Neural cell (in vitro differentiated cells): ENCODE measurements around the gene SLC24A1. TPM values are rescaled to one million over a fixed set of nuclear protein-coding genes. Genes with fewer than 3 reads are reported as not detected.

ENCODE experiments used
- H2AFZ ChIP-seq: fragments of 200-600, 300-800 bp; sonication (generic), shearing (Covaris generic); 2 replicates; pipeline ENCODE4 v1.6.0; 2014; ENCODE audit warnings: low read depth, mild to moderate bottlenecking, antibody characterized with exemption, low read length, moderate library complexity
- H3F3A ChIP-seq: fragments of 200-600 bp; shearing (Covaris generic); 2 replicates; pipeline ENCODE4 v1.6.1; 2016; ENCODE audit warnings: mild to moderate bottlenecking, moderate library complexity, mixed read lengths, antibody characterized with exemption, low read length; ENCODE audit not compliant: insufficient read depth, poor library complexity, severe bottlenecking
- H3K27ac ChIP-seq: fragments of 200-600, 300-800 bp; sonication (generic), shearing (Covaris generic); 2 replicates; pipeline ENCODE4 v1.5.1; 2014; ENCODE audit warnings: mild to moderate bottlenecking, low read length, moderate library complexity
- H3K27me3 ChIP-seq: fragments of 300-800, 200-600 bp; sonication (generic), shearing (Covaris generic); 2 replicates; pipeline ENCODE4 v1.6.0; 2014; ENCODE audit warnings: mild to moderate bottlenecking, low read depth, low read length, moderate library complexity; ENCODE audit not compliant: insufficient read depth
- H3K36me3 ChIP-seq: fragments of 300-800, 200-600 bp; sonication (generic), shearing (Covaris generic); 2 replicates; pipeline ENCODE4 v1.5.1; 2014; ENCODE audit warnings: mild to moderate bottlenecking, antibody characterized with exemption, low read length, moderate library complexity; ENCODE audit not compliant: insufficient read depth
- H3K4me2 ChIP-seq: fragments of 300-800, 200-600 bp; sonication (generic), shearing (Covaris generic); 2 replicates; pipeline ENCODE4 v1.6.0; 2014; ENCODE audit warnings: mild to moderate bottlenecking, low read length
- H3K4me3 ChIP-seq: fragments of 300-800, 200-600 bp; sonication (generic), shearing (Covaris generic); 2 replicates; pipeline ENCODE4 v1.5.1; 2014; ENCODE audit warnings: mild to moderate bottlenecking, low read length, moderate library complexity
- H3K79me2 ChIP-seq: fragments of 200-600 bp; shearing (Covaris generic); replicated peaks from 2 replicates; pipeline ENCODE4 v1.6.0; 2014; ENCODE audit warnings: mild to moderate bottlenecking, low read length, moderate library complexity; ENCODE audit not compliant: insufficient read depth
- H3K9ac ChIP-seq: fragments of 300-800, 200-600 bp; sonication (generic), shearing (Covaris generic); 2 replicates; pipeline ENCODE4 v1.6.1; 2016; ENCODE audit warnings: mild to moderate bottlenecking, low read length, mixed read lengths
- H3K9me2 ChIP-seq: fragments of 200-600 bp; shearing (Covaris generic); 2 replicates; pipeline ENCODE4 v1.6.1; 2016; ENCODE audit warnings: mild to moderate bottlenecking, low read length, mixed read lengths; ENCODE audit not compliant: insufficient read depth
- H3K9me3 ChIP-seq: fragments of 200-600, 300-800 bp; sonication (generic), shearing (Covaris generic); 2 replicates; pipeline ENCODE4 v1.6.1; 2016; ENCODE audit warnings: mild to moderate bottlenecking, mixed run types, low read length, moderate library complexity, mixed read lengths
- H4K20me1 ChIP-seq: fragments of 200-600 bp; shearing (Covaris generic); 2 replicates; pipeline ENCODE4 v1.6.1; 2016; ENCODE audit warnings: mild to moderate bottlenecking, mixed run types; ENCODE audit not compliant: insufficient read depth
- CTCF ChIP-seq: fragments of 450-650 bp; IDR thresholded peaks from 2 replicates; pipeline ENCODE4 v1.5.1; 2014; ENCODE audit warnings: antibody characterized with exemption, mild to moderate bottlenecking, moderate library complexity; ENCODE audit not compliant: poor library complexity, severe bottlenecking
- EZH2 ChIP-seq: fragments of 200-600, 300-800 bp; shearing (Covaris generic), sonication (generic); IDR thresholded peaks from 2 replicates; pipeline ENCODE4 v1.6.1; 2014; ENCODE audit warnings: antibody characterized with exemption, low read length, borderline replicate concordance, mild to moderate bottlenecking; ENCODE audit not compliant: insufficient read depth, poor library complexity, severe bottlenecking
- MXI1 ChIP-seq: fragments of 450-650 bp; conservative IDR thresholded peaks from 2 replicates; pipeline ENCODE4 v1.6.1; 2014; ENCODE audit warnings: antibody characterized with exemption, mild to moderate bottlenecking; ENCODE audit not compliant: poor library complexity, severe bottlenecking
- POLR2AphosphoS5 ChIP-seq: IDR thresholded peaks from 2 replicates; pipeline ENCODE4 v1.6.1; 2012
- RAD21 ChIP-seq: fragments of 450-650 bp; conservative IDR thresholded peaks from 2 replicates; pipeline ENCODE4 v1.6.1; 2014; ENCODE audit warnings: antibody characterized with exemption, mild to moderate bottlenecking, moderate library complexity
- REST ChIP-seq: IDR thresholded peaks from 2 replicates; pipeline ENCODE4 v1.6.1; 2012; ENCODE audit warnings: borderline replicate concordance
- SMC3 ChIP-seq: fragments of 450-650 bp; conservative IDR thresholded peaks from 2 replicates; pipeline ENCODE4 v1.6.1; 2014; ENCODE audit warnings: antibody characterized with exemption, mild to moderate bottlenecking, moderate library complexity; ENCODE audit not compliant: poor library complexity
- TAF1 ChIP-seq: IDR thresholded peaks from 2 replicates; pipeline ENCODE4 v1.6.1; 2012; ENCODE audit warnings: low read depth
- polyA plus RNA-seq: library from polyadenylated mRNA; depleted of rRNA; stranded (reverse); fragments of >200 nt; gene quantifications from 2 replicates; pipeline ENCODE4 v1.2.3, GENCODE V29; 2014

SLC24A1 gene
- polyA plus RNA-seq, 1 donor from 2014 or later: 0.72 TPM

DNA sequence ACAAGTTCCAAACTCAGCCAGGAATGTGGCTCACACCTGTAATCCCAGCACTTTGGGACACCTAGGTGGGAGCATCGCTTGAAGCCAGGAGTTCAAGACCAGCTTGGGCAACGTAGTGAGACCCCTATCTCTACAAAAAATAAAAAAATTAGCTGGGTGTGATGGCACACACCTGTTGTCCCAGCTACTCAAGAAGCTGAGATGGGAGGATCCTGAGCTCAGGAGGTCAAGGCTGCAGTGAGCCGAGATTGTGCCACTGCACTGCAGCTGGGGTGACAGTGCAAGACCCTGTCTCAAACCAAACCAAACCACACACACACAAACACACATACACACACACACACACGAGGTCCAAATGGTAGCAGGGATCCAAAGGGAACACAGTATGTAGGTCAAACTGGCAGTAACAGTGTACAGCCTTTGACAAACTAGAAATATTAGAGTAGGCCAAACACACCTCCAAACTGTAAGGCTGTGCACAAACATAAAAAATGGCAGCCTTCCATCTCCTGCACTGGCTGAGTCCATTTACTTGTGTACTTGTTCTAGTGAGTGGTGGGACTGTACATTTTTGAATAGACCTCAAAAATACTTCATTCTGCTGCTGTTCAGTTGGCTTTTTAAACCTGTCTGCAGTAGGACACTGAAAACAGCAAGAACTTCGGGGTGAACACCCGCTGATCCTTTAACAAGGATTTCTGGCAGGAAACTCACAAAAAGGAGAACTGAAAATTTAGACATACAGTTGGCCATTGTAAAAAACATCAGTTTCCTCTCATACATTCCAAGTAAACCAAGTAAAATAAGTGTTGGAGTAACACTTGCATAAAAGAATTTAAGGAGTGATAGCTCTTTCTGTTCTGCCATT lies 44.4 kb upstream of the SLC24A1 start:
- no peak overlapping the region for H3K4me3 ChIP-seq
- H3K4me2 ChIP-seq: no peak overlapping the region
- no peak overlapping the region for H2AFZ ChIP-seq
- no peak overlapping the region for H3K9ac ChIP-seq
- no peak overlapping the region for H3K27ac ChIP-seq
- no peaks in the 10 kb centered on the region for H3K9me2 ChIP-seq
- no peaks in the 10 kb centered on the region for H3K79me2 ChIP-seq
- peaks cover 14% of the 10 kb centered on the region for H3K36me3 ChIP-seq
- H4K20me1 ChIP-seq: no peaks in the 10 kb centered on the region
- H3K9me3 ChIP-seq: no peaks in the 10 kb centered on the region
- no peaks in the 10 kb centered on the region for H3F3A ChIP-seq
- no peaks in the 10 kb centered on the region for H3K27me3 ChIP-seq
- TF ChIP-seq TAF1 (no peak), MXI1 (no peak), RAD21 (no peak), EZH2 (no peak), SMC3 (no peak), REST (no peak)

DNA sequence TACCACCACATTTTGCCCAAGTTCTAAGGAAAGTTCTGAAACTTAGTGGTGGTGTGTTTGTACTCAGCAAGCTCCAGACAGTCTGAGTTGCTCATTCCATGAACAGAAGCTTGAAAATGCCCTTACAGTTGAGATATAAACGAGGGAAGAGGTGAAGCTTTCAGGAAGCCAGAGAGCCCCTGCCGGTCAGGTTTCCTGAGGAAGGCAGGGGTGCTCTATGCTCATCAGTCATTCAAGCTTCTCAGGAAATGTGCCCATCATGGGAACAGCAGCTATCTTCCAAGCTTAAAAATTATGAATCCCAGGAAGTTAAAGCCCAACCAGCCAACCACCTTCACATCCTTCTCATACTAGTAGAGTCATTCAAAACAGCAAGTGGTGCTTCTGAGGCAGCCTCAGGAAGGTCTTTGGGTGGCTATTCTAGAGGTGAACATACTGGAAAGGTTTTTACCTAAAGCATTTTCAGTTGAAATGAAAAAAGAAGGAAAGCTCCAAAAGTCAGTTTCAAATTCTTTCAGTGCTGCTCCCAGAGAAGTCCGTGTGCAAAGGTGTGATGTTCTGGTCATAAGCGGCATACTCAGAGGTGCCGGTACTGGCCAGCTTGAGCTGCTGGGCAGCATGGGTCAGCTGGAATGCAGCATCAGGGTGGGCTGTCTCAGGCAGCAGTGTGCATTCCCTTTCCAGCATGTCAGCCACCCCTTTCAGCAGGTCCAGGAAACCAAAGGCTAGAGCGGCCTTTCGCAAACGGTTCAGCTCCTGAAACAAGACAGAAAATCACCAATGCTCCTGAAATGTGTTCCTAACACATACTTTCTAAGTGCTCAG lies 42.6 kb upstream of the SLC24A1 start:
- H3K36me3 ChIP-seq: peaks cover 19% of the 10 kb centered on the region

More for the DNA sequence above, 42.6 kb upstream of the SLC24A1 start:
- Histone ChIP-seq H4K20me1 (no peaks in the 10 kb centered on the region), H2AFZ (no peak overlapping the region), H3K9me3 (no peaks in the 10 kb centered on the region), H3K27me3 (no peaks in the 10 kb centered on the region), H3K9ac (no peak overlapping the region), H3K4me3 (no peak overlapping the region), H3K27ac (no peak overlapping the region), H3K79me2 (no peaks in the 10 kb centered on the region), H3K9me2 (no peaks in the 10 kb centered on the region), H3F3A (no peaks in the 10 kb centered on the region), H3K4me2 (no peak overlapping the region)
- TF ChIP-seq CTCF (no peak), TAF1 (no peak), RAD21 (no peak), EZH2 (no peak), SMC3 (no peak), POLR2AphosphoS5 (no peak), REST (no peak), MXI1 (no peak)
